Hepatocyte (in vitro differentiated cells): ENCODE data around the gene MTA1. TPM values are rescaled to one million over a fixed set of nuclear protein-coding genes. Genes with fewer than 3 reads are reported as not detected.
A peak's percentile ranks its signal among the peaks of the same experiment; 100 is the strongest.

Experiments
- DNase-seq: peaks from one replicate; pipeline ENCODE4 v3.0.0-alpha.2; 2016; ENCODE audit warnings: low spot score
- H2AFZ ChIP-seq: fragments of 200-600 bp; sonication (generic); 2 replicates; pipeline ENCODE4 v1.6.0; 2016; ENCODE audit warnings: antibody characterized with exemption, mild to moderate bottlenecking
- H3K27ac ChIP-seq: fragments of 200-600 bp; sonication (generic); 2 replicates; pipeline ENCODE4 v1.5.1; 2016; ENCODE audit warnings: mild to moderate bottlenecking
- H3K27me3 ChIP-seq: fragments of 200-600 bp; sonication (generic); 2 replicates; pipeline ENCODE4 v1.6.1; 2016
- H3K36me3 ChIP-seq: fragments of 200-600 bp; sonication (generic); replicated peaks from 2 replicates; pipeline ENCODE4 v1.5.1; 2016; ENCODE audit warnings: low read depth; ENCODE audit not compliant: insufficient read depth
- H3K4me1 ChIP-seq: fragments of 200-600 bp; sonication (generic); 2 replicates; pipeline ENCODE4 v1.5.1; 2016; ENCODE audit warnings: mild to moderate bottlenecking, moderate library complexity; ENCODE audit not compliant: insufficient read depth
- H3K4me2 ChIP-seq: fragments of 200-600 bp; sonication (generic); 2 replicates; pipeline ENCODE4 v1.6.0; 2016
- H3K4me3 ChIP-seq: fragments of 200-600 bp; sonication (generic); 2 replicates; pipeline ENCODE4 v1.5.1; 2016; ENCODE audit warnings: mild to moderate bottlenecking
- H3K79me2 ChIP-seq: fragments of 200-600 bp; sonication (generic); 2 replicates; pipeline ENCODE4 v1.6.0; 2017; ENCODE audit warnings: mild to moderate bottlenecking
- H3K9me2 ChIP-seq: fragments of 200-600 bp; sonication (generic); replicated peaks from 2 replicates; pipeline ENCODE4 v1.6.0; 2017; ENCODE audit warnings: mild to moderate bottlenecking; ENCODE audit not compliant: insufficient read depth
- H3K9me3 ChIP-seq: fragments of 200-600 bp; sonication (generic); 2 replicates; pipeline ENCODE4 v1.5.1; 2016; ENCODE audit warnings: low read depth, mild to moderate bottlenecking
- H4K20me1 ChIP-seq: fragments of 200-600 bp; sonication (generic); 2 replicates; pipeline ENCODE4 v1.6.0; 2016; ENCODE audit warnings: mild to moderate bottlenecking; ENCODE audit not compliant: insufficient read depth, poor library complexity, severe bottlenecking
- CTCF ChIP-seq: fragments of 200-600 bp; sonication (generic); IDR thresholded peaks from 2 replicates; pipeline ENCODE4 v1.5.1; 2016; ENCODE audit warnings: antibody characterized with exemption, mild to moderate bottlenecking; ENCODE audit not compliant: poor library complexity
- EZH2 ChIP-seq: fragments of 200-600 bp; sonication (generic); IDR thresholded peaks from 2 replicates; pipeline ENCODE4 v1.6.1; 2016; ENCODE audit warnings: antibody characterized with exemption, mild to moderate bottlenecking, borderline replicate concordance
- EZH2phosphoT487 ChIP-seq: fragments of 200-600 bp; sonication (generic); IDR thresholded peaks from one replicate; pipeline ENCODE4 v1.6.1; 2018; ENCODE audit warnings: antibody characterized with exemption, mild to moderate bottlenecking, low read depth, moderate library complexity; ENCODE audit not compliant: unreplicated experiment, severe bottlenecking
- WGBS: methylation state at CpG from one replicate; pipeline ENCODE4 v1.1.6; 2016; ENCODE audit warnings: low lambda C conversion rate; ENCODE audit errors: missing lambda C conversion rate; 5-methylcytosine and 5-hydroxymethylcytosine counted together
- polyA plus RNA-seq: library from polyadenylated mRNA; unstranded; fragments of >200 nt; fragmentation: Nextera tagmentation; extraction: Ambion mirVana; gene quantifications from 2 replicates; pipeline ENCODE4 v1.2.1, GENCODE V29; 2016
- total RNA-seq: library from RNA; depleted of rRNA; stranded (reverse); fragments of >200 nt; gene quantifications from 2 replicates; pipeline ENCODE4 v1.2.3, GENCODE V29; 2014

MTA1 gene
- total and polyA plus RNA-seq, 2 experiments from 2014 or later: 48.1 to 52.7 TPM

GRCh38 chr14:105427936-105428485, 8.4 kb downstream of the MTA1 start:
- Histone ChIP-seq H2AFZ (no peak overlapping the region), H3K27me3 (no peaks in the 10 kb centered on the region), H3K9me3 (no peaks in the 10 kb centered on the region), H3K9me2 (no peaks in the 10 kb centered on the region), H3K36me3 (no peaks in the 10 kb centered on the region), H4K20me1 (peaks cover 12% of the 10 kb centered on the region), H3K79me2 (peaks cover 86% of the 10 kb centered on the region), H3K27ac (no peak overlapping the region), H3K4me1 (peaks cover 4% of the 10 kb centered on the region), H3K4me3 (no peak overlapping the region), H3K4me2 (no peak overlapping the region)
- WGBS: 93% methylated on average over 9 of the region's 9 CpGs
- TF ChIP-seq EZH2 (no peak), CTCF (no peak), EZH2phosphoT487 (no peak)
- no peak for DNase-seq

GRCh38 chr14:105430042-105430441, 10.4 kb downstream of the MTA1 start:
- TF ChIP-seq CTCF: no peak
- no peak for TF ChIP-seq EZH2phosphoT487
- TF ChIP-seq EZH2: no peak
- H4K20me1 ChIP-seq: peaks cover 8% of the 10 kb centered on the region
- DNase-seq: no peak
- 100% methylated on average over 6 of the region's 6 CpGs for WGBS
- H3K4me2 ChIP-seq: no peak overlapping the region
- H3K9me3 ChIP-seq: no peaks in the 10 kb centered on the region
- H3K9me2 ChIP-seq: no peaks in the 10 kb centered on the region
- no peak overlapping the region for H3K4me3 ChIP-seq
- H3K27me3 ChIP-seq: no peaks in the 10 kb centered on the region
- no peak overlapping the region for H2AFZ ChIP-seq
- no peak overlapping the region for H3K27ac ChIP-seq
- H3K36me3 ChIP-seq: no peaks in the 10 kb centered on the region
- peaks cover 88% of the 10 kb centered on the region for H3K79me2 ChIP-seq
- peaks cover 4% of the 10 kb centered on the region for H3K4me1 ChIP-seq

- no peaks in the 10 kb centered on the region for H3K36me3 ChIP-seq
- 84% methylated on average over 9 of the region's 9 CpGs for WGBS
- peaks cover 88% of the 10 kb centered on the region for H3K79me2 ChIP-seq
- DNase-seq: no peak
- no peak overlapping the region for H2AFZ ChIP-seq
- peaks cover 4% of the 10 kb centered on the region for H3K4me1 ChIP-seq
- H3K4me2 ChIP-seq: no peak overlapping the region
- TF ChIP-seq CTCF: no peak
- TF ChIP-seq EZH2: no peak
- no peak for TF ChIP-seq EZH2phosphoT487
- H4K20me1 ChIP-seq: peaks cover 3% of the 10 kb centered on the region
- no peaks in the 10 kb centered on the region for H3K27me3 ChIP-seq
- H3K4me3 ChIP-seq: no peak overlapping the region
- H3K9me2 ChIP-seq: no peaks in the 10 kb centered on the region
- no peak overlapping the region for H3K27ac ChIP-seq
- H3K9me3 ChIP-seq: no peaks in the 10 kb centered on the region
Measured at GRCh38 chr14:105430565-105430964, 10.9 kb downstream of the MTA1 start.

GRCh38 chr14:105431256-105431655, 11.6 kb downstream of the MTA1 start:
- Histone ChIP-seq H3K4me1 (peaks cover 4% of the 10 kb centered on the region), H3K9me2 (no peaks in the 10 kb centered on the region), H3K27ac (peak overlapping the region; percentile 58), H4K20me1 (peaks cover 4% of the 10 kb centered on the region), H3K4me3 (no peak overlapping the region), H2AFZ (no peak overlapping the region), H3K36me3 (no peaks in the 10 kb centered on the region), H3K79me2 (peaks cover 90% of the 10 kb centered on the region), H3K4me2 (no peak overlapping the region), H3K27me3 (no peaks in the 10 kb centered on the region), H3K9me3 (no peaks in the 10 kb centered on the region)
- 100% methylated on average over 1 of the region's 1 CpG for WGBS
- no peak for DNase-seq
- TF ChIP-seq EZH2phosphoT487: no peak
- no peak for TF ChIP-seq EZH2
- TF ChIP-seq CTCF: no peak
